HUES64 (cell line): ENCODE results near the gene NLRP5.
A peak's percentile ranks its signal among the peaks of the same experiment; 100 is the strongest.
"Not testable (repeated sequence)": the region's sequence is repeated elsewhere in the genome, so short reads cannot be mapped to it uniquely, and the experiment has no call there.

ENCODE experiments used
- H3K27ac ChIP-seq: 2 replicates; pipeline ENCODE4 v1.7.0; 2013; ENCODE audit warnings: low read depth, low read length, inconsistent platforms
- H3K27me3 ChIP-seq: 2 replicates; pipeline ENCODE4 v1.6.1; 2013; ENCODE audit warnings: mild to moderate bottlenecking, low read length; ENCODE audit not compliant: insufficient read depth
- H3K36me3 ChIP-seq: 2 replicates; pipeline ENCODE4 v1.6.1; 2013; ENCODE audit warnings: mild to moderate bottlenecking, low read length; ENCODE audit not compliant: insufficient read depth
- H3K4me1 ChIP-seq: 2 replicates; pipeline ENCODE4 v1.6.1; 2013; ENCODE audit warnings: mild to moderate bottlenecking, low read length, moderate library complexity; ENCODE audit not compliant: insufficient read depth
- H3K4me3 ChIP-seq: 2 replicates; pipeline ENCODE4 v1.5.1; 2013; ENCODE audit warnings: mild to moderate bottlenecking, low read length, moderate library complexity
- H3K9ac ChIP-seq: 2 replicates; pipeline ENCODE4 v1.6.1; 2013; ENCODE audit warnings: mild to moderate bottlenecking, low read depth, low read length
- H3K9me3 ChIP-seq: 2 replicates; pipeline ENCODE4 v1.6.1; 2013; ENCODE audit warnings: low read depth, low read length; ENCODE audit not compliant: insufficient read depth
- WGBS: fragments of 150-250, 120-280 bp; methylation state at CpG from one replicate; pipeline ENCODE4 v1.1.7; 2013; ENCODE audit warnings: missing lambda C conversion rate; 5-methylcytosine and 5-hydroxymethylcytosine counted together

Gene NLRP5

DNA sequence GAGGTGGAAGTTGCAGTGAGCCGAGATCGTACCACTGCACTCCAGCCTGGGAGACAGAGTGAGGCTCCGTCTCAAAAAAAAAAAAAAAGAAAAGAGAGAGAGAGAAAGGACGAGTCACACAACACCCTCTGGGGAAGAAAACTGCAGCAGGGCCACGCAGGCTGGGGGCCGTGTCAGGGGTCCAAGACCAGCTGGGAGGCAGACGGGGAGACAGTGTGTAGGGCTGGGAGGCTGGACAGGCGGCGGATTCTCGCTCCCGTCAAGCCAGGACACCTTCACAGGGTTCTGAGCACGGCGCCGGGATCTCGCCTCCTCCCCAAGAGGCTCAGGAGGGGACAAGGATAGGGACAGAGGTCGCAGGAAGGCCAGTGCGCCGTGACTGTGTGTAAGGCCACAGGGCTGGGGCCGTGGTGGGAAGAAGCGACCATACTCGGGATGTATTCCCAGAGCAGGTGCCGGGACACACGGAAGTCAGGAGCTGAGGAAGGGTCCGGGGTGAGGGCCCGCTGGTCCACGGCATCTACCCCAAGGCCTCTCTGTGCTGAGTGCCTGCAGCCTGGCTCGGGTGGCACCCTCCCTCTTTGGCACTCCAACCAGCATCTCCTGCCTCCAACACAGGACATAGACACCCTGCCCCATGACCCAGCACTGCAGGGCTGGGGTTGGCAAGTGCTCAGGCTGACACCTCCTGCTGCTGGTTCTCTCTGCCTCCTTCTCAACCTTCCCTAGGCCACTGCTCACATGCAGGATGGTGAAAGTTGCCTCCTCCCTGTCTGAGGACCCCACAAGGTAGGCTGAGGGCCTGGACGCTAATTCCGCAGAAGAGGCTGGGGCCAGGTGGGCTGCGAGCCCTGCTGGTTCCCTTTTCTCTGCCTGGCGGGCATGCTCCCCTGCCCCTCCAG lies 113.3 kb downstream of the NLRP5 start:
- Histone ChIP-seq H3K4me1 (no peaks in the 10 kb centered on the region), H3K9me3 (no peaks in the 10 kb centered on the region)
- WGBS, result 93% methylated on average over 31 of the region's 31 CpGs

DNA sequence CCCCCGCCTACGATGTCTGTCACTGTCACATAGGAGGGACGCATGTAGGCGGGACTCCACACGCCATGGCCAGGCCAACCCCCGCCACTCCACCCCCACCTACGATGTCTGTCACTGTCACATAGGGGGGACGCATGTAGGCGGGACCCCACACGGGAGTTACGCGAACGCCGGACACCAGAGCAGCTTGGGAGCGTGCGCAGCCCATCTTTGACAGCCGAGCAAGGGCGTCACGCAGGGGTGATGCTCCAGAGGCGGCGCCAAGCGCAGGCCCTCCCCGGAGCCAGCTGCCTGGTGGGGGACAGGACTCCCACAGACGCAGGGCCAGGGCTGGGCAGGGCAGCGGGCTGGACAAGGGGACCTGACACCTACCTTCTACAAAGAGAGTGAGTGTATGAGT lies 114.5 kb downstream of the NLRP5 start:
- no peak overlapping the region for H3K9ac ChIP-seq
- H3K36me3 ChIP-seq, result peaks cover 47% of the 10 kb centered on the region
- peaks cover 4% of the 10 kb centered on the region for H3K4me1 ChIP-seq
- H3K9me3 ChIP-seq, result no peaks in the 10 kb centered on the region
- no peak overlapping the region for H3K27ac ChIP-seq
- WGBS, result 89% methylated on average over 25 of the region's 25 CpGs
- H3K27me3 ChIP-seq, result no peaks in the 10 kb centered on the region
- H3K4me3 ChIP-seq, result no peak overlapping the region

More for the DNA sequence above, 113.3 kb downstream of the NLRP5 start:
- Histone ChIP-seq H3K4me3 (no peak overlapping the region), H3K9ac (no peak overlapping the region), H3K36me3 (peaks cover 57% of the 10 kb centered on the region), H3K27me3 (no peaks in the 10 kb centered on the region), H3K27ac (no peak overlapping the region)

DNA sequence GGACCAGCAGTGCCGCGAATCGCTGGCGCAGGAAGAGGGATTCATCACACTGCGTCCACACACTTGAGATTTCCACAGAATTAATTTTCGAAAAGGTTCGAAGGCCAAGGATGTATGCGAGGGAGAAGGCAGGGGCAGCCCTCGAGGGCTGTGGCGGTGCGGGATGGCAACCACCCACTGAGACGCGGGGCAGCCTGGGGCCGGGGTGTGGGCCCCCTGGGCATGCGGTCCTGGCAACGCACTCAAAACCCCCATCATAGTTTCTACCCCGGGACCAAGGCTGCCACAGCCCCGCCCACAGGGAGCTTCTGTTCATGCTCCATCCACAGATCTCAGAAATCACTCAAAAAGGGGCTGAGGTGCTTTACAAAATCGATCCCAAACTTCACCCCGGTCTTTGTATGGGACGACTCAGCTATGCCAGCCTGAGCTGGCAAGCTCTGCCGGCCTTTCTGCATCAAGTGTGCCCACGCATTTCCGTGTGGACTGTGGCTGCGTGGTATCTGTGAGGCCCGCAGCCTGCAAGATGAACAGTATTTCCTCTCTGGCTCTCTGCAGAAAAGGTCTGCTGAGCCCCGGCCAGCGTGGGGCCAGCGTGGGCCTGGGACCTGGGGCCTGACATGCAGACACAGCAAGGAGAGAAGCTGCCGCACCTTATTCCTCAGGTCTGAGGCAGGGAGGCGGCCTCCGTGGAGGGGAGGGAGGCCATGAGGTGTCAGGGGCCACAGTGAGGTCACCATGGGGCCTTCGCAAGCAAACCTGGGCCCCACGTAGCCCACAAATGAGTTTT lies 115.4 kb downstream of the NLRP5 start:
- H3K36me3 ChIP-seq, result peaks cover 43% of the 10 kb centered on the region
- whole genome bisulfite sequencing, result 95% methylated on average over 34 of the region's 34 CpGs

DNA sequence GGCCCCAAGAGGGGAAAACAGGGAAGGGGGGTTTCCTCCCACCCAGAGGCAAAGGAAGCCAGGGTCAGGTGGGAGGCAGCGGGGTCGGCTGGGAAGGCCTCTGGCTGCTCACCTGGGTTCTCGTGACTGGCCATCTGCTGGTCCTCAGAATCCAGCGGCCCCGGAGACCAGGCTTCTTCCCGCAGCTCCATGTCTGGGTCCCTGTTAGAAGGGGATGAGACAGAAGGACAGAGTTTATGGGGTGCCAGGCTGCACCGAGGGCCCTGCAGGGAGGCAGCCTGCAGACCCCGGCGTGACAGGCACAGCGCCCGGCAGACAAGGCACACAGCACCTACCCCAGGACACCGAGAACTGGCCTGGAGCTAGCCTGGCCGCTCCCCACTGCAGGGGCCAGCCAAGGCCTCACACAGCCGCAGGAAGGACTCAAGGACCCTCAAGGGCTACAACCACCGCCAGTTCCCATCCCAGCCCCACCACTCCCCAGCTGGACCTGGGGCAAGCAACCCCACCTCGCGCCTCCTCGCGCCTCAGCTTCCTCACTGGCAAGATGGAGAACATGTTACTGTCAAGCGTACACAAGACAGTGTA lies 116.5 kb downstream of the NLRP5 start:
- Histone ChIP-seq H3K4me3 (no peak overlapping the region), H3K4me1 (peaks cover 4% of the 10 kb centered on the region), H3K9me3 (no peaks in the 10 kb centered on the region), H3K27me3 (no peaks in the 10 kb centered on the region), H3K36me3 (peaks cover 36% of the 10 kb centered on the region), H3K9ac (no peak overlapping the region), H3K27ac (no peak overlapping the region)
- 94% methylated on average over 20 of the region's 20 CpGs for WGBS

More for the DNA sequence above, 115.4 kb downstream of the NLRP5 start:
- H3K4me1 ChIP-seq, result peaks cover 4% of the 10 kb centered on the region
- no peaks in the 10 kb centered on the region for H3K27me3 ChIP-seq
- no peak overlapping the region for H3K9ac ChIP-seq
- no peaks in the 10 kb centered on the region for H3K9me3 ChIP-seq
- H3K27ac ChIP-seq, result no peak overlapping the region
- no peak overlapping the region for H3K4me3 ChIP-seq

DNA sequence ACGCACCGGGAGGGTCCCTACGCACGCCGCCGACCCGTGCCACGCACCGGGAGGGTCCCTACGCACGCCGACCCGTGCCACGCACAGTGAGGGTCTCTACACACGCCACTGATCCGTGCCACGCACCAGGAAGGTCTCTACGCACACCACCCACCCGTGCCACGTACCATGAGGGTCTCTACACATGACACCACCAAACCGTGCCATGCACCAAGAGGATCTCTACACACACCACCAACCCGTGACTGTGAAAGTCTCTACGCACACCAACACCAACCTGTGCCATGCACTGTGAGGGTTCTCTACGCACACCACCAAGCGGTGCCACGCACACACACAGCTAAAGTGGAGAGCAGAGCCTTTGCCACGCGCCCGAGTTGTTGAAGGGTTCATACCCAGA lies 117.8 kb downstream of the NLRP5 start:
- peaks cover 27% of the 10 kb centered on the region for H3K36me3 ChIP-seq
- no peaks in the 10 kb centered on the region for H3K9me3 ChIP-seq
- peak overlapping the region; percentile 30; the same call in 1 of the 2 replicates for H3K27ac ChIP-seq
- peaks cover 15% of the 10 kb centered on the region for H3K4me1 ChIP-seq
- no peak overlapping the region for H3K9ac ChIP-seq
- no peak overlapping the region for H3K4me3 ChIP-seq
- WGBS, result 97% methylated on average over 29 of the region's 29 CpGs
- H3K27me3 ChIP-seq, result no peaks in the 10 kb centered on the region

DNA sequence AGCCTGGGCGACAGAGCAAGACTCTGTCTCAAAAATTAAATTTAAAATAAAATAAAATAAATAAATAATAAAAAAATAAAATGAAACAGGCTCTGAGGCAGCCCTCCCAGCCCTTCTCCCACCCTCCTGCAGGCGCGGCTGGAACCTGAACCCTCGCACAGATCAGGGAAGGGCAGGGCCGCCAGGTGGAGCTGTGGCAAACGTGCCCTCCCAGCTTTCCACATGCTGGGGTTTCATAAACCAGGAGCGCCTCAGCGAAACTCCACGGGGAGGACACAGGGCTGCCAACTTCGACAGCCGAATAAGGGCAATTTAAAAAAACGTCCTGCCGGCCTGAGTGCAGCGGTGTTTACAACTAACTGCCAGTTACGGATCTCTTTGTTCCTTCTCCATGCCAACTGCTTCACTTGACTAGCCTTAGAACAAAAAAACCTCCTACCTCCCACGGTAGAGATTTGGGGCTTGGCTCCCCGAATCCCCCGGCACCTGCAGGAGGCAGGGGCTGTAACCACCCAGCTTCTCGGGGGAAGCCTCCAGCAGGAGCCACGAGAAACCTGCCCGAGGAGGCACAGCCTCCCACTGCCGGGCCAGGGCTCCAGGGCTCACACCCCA lies 118.6 kb downstream of the NLRP5 start:
- H3K36me3 ChIP-seq, result peaks cover 21% of the 10 kb centered on the region
- no peaks in the 10 kb centered on the region for H3K27me3 ChIP-seq
- H3K4me1 ChIP-seq, result peaks cover 17% of the 10 kb centered on the region
- H3K4me3 ChIP-seq, result no peak overlapping the region
- 60% methylated on average over 21 of the region's 22 CpGs for WGBS
- peak overlapping the region; percentile 85 for H3K27ac ChIP-seq
- H3K9ac ChIP-seq, result no peak overlapping the region
- H3K9me3 ChIP-seq, result no peaks in the 10 kb centered on the region

DNA sequence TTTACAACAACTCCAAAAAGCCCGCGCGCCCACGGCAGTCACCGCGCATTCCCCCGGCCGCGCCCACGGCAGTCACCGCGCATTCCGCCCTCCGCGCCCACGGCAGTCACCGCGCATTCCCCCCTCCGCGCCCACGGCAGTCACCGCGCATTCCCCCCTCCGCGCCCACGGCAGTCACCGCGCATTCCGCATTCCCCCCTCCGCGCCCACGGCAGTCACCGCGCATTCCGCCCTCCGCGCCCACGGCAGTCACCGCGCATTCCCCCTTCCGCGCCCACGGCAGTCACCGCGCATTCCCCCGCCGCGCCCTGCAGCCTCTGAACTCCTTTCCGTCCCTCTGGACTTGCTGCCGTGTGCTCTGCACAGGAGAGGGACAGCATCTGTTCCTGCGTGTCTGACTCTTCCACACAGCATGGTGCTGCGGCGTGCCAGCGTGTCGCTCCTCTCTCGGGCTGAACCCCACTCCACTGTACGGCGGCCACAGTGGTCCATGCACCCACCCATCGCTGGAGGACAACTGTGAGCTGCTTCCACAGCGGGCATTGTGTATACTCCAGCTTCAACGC lies 119.3 kb downstream of the NLRP5 start:
- not testable (repeated sequence) for H3K9me3 ChIP-seq, H3K4me3 ChIP-seq, H3K9ac ChIP-seq, H3K27me3 ChIP-seq
- Histone ChIP-seq H3K36me3 (peaks cover 18% of the 10 kb centered on the region), H3K4me1 (peaks cover 24% of the 10 kb centered on the region), H3K27ac (peak overlapping the region; percentile 85; the same call in 1 of the 2 replicates)
- 95% methylated on average over 61 of the region's 61 CpGs for WGBS

DNA sequence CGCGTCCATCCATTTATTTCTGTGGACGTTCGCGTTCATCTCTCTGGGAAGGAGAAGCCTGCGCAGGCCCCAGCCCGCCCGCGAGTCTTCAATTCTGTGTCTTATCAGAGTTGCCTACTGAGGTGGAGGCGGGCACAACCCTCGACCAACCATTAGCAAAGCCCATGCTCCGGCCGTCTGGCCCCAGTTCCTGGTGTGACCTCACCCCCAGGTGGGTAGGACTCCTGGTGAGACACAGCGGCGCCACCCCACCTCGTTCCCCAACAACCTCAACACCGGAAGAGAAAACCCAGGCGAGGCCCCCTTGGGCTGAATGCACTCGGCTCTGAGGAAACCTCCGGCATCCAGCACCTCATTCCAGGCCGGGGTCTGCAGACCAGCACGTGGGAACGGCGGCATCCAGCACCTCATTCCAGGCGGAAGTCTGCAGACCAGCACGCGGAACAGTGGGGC lies 119.8 kb downstream of the NLRP5 start:
- 90% methylated on average over 27 of the region's 27 CpGs for WGBS
- H3K9me3 ChIP-seq, result no peaks in the 10 kb centered on the region
- H3K4me3 ChIP-seq, result no peak overlapping the region
- peaks cover 13% of the 10 kb centered on the region for H3K36me3 ChIP-seq
- no peak overlapping the region for H3K9ac ChIP-seq
- H3K27me3 ChIP-seq, result no peaks in the 10 kb centered on the region
- peaks cover 28% of the 10 kb centered on the region for H3K4me1 ChIP-seq
- no peak overlapping the region for H3K27ac ChIP-seq

DNA sequence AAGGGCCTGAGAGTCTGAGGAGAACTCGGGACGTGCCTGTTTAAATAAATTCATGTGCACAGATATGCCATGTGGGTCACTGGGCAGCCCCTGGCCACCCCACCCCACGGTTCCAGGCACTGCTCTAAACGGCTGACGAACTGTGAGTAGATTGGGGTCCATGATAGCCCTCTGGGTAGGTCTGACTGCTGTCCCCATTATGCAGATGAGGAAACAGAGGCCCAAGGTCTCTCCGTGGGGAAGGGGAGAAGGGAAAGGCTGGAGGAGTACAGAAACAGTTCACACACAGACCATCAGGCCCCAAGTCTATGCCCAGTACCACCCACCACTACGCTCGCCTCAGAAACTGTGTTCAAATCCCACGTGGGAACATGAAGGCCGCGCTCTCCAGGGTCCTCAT lies 120.4 kb downstream of the NLRP5 start:
- Histone ChIP-seq H3K27me3 (no peaks in the 10 kb centered on the region), H3K27ac (no peak overlapping the region), H3K4me1 (peaks cover 34% of the 10 kb centered on the region), H3K9ac (no peak overlapping the region), H3K4me3 (no peak overlapping the region), H3K36me3 (peaks cover 8% of the 10 kb centered on the region; the same call in 1 of the 2 replicates), H3K9me3 (no peaks in the 10 kb centered on the region)
- WGBS, result 91% methylated on average over 10 of the region's 11 CpGs

DNA sequence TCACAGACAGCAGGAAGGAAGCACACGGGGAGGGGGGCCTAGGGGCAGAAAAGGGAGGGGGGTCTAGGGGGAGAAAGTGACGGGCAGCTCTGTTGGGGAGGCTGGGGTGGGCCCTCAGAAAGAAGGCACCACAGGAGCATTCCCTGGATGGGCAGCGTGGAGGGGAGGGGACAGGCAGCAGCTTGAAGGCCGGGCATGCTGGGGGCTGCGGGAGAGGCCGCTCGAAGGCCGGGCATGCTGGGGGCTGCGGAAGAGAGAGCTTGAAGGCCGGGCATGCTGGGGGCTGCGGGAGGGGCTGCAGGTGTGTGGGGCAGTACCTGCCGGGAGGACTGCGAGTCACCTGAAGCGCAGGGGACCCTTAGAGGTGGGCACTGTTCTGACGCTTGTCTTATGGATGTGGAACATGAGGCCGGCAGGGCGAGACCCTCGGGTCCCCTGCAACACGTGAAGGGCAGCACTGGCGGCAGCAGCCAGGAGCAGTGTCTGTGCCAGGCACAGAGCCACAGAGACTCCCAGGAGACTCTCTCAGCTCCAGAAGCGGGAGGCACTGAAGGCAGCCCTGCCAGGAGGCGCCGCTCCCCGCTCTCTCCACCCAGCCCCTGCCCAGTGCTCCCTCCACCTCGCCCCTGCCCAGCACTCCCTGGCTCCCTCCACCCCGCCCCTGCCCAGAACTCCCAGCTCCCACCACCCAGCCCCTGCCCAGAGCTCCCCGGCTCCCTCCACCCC lies 121.2 kb downstream of the NLRP5 start:
- Histone ChIP-seq H3K27me3 (no peaks in the 10 kb centered on the region), H3K9ac (no peak overlapping the region), H3K4me3 (no peak overlapping the region), H3K4me1 (peaks cover 38% of the 10 kb centered on the region), H3K9me3 (no peaks in the 10 kb centered on the region), H3K27ac (no peak overlapping the region), H3K36me3 (no peaks in the 10 kb centered on the region; the same call in 1 of the 2 replicates)
- 80% methylated on average over 27 of the region's 27 CpGs for WGBS
